GM19351 (cell line): Measurements from ENCODE around the gene THRA.

Experiments
- ATAC-seq: cut with Tn5 transposase; IDR thresholded peaks from one replicate; pipeline ENCODE4 v1.9.1; 2021; ENCODE audit warnings: mild to moderate bottlenecking, moderate library complexity; ENCODE audit not compliant: unreplicated experiment

The THRA gene

GRCh38 chr17:40063901-40064531, 1.3 kb downstream of the THRA start:
- no peak for ATAC-seq

- ATAC-seq: no peak
Observed at GRCh38 chr17:40064971-40065768, 2.4 kb downstream of the THRA start.

- ATAC-seq: no peak
Observed at GRCh38 chr17:40065769-40066510, 3.2 kb downstream of the THRA start.

- ATAC-seq: no peak
Observed at GRCh38 chr17:40067710-40068109, 4.9 kb downstream of the THRA start.

GRCh38 chr17:40068129-40068581, 5.4 kb downstream of the THRA start:
- no peak for ATAC-seq

GRCh38 chr17:40068584-40068916, 5.8 kb downstream of the THRA start:
- no peak for ATAC-seq

GRCh38 chr17:40068917-40069750, 6.4 kb downstream of the THRA start:
- no peak for ATAC-seq

GRCh38 chr17:40069751-40070708, 7.3 kb downstream of the THRA start:
- ATAC-seq: no peak

GRCh38 chr17:40070709-40071312, 8.0 kb downstream of the THRA start:
- ATAC-seq: no peak

GRCh38 chr17:40071313-40072039, 8.7 kb downstream of the THRA start:
- ATAC-seq: no peak

GRCh38 chr17:40072040-40072734, 9.4 kb downstream of the THRA start:
- no peak for ATAC-seq

- ATAC-seq: no peak
Observed at GRCh38 chr17:40072735-40073346, 10.1 kb downstream of the THRA start.

- no peak for ATAC-seq
Observed at GRCh38 chr17:40073454-40074174, 10.8 kb downstream of the THRA start.

- no peak for ATAC-seq
Observed at GRCh38 chr17:40074175-40074512, 11.4 kb downstream of the THRA start.

GRCh38 chr17:40074871-40075200, 12.1 kb downstream of the THRA start:
- no peak for ATAC-seq

- no peak for ATAC-seq
Observed at GRCh38 chr17:40075201-40075941, 12.6 kb downstream of the THRA start.
